GM12873 (cell line): ENCODE measurements around the gene TANGO6.

Experiments used
- CTCF ChIP-seq: IDR thresholded peaks from 2 replicates; pipeline ENCODE4 v1.5.1; 2012; ENCODE audit warnings: low read depth, mild to moderate bottlenecking, moderate library complexity, low read length, control low read depth; ENCODE audit not compliant: insufficient read depth; ENCODE audit errors: missing control alignments

Gene TANGO6

GRCh38 chr16:68869492-68870088, 26.3 kb downstream of the TANGO6 start:
- no peak for TF ChIP-seq CTCF

- TF ChIP-seq CTCF: no peak
These were observed 30.5 kb downstream of the TANGO6 start for GRCh38 chr16:68873635-68874471.

GRCh38 chr16:68875871-68876270, 32.5 kb downstream of the TANGO6 start:
- TF ChIP-seq CTCF: no peak

GRCh38 chr16:68883685-68884084, 40.4 kb downstream of the TANGO6 start:
- no peak for TF ChIP-seq CTCF

GRCh38 chr16:68884401-68884800, 41.1 kb downstream of the TANGO6 start:
- no peak for TF ChIP-seq CTCF

- TF ChIP-seq CTCF: no peak
These were observed 41.8 kb downstream of the TANGO6 start for GRCh38 chr16:68884861-68885720.

GRCh38 chr16:68887107-68887506, 43.8 kb downstream of the TANGO6 start:
- TF ChIP-seq CTCF: no peak
